GM04504 (cell line): Measurements from ENCODE around the gene CD109.
"Not testable (repeated sequence)": the region's sequence is repeated elsewhere in the genome, so short reads cannot be mapped to it uniquely, and the experiment has no call there.

Experiments used
- DNase-seq: peaks from one replicate; pipeline ENCODE4 v3.0.0-alpha.2; 2012; ENCODE audit warnings: low read depth

The CD109 gene

GRCh38 chr6:73695619-73696421 lies at the start of gene CD109:
CD109 (plus strand) TSS chr6:73696203; CDS start chr6:73696216, 13 bp downstream.
- DNase-seq = peak; percentile 64

- no peak for DNase-seq
Measured at GRCh38 chr6:73648166-73648565, 47.8 kb upstream of the CD109 start.

- no peak for DNase-seq
Measured at GRCh38 chr6:73649783-73650182, 46.2 kb upstream of the CD109 start.

GRCh38 chr6:73652637-73653570 lies 43.1 kb upstream of the CD109 start:
- no peak for DNase-seq

- DNase-seq = peak; percentile 86
Measured at GRCh38 chr6:73653571-73654424, 42.2 kb upstream of the CD109 start, which contains the start of gene SLC17A5. SLC17A5 (minus strand) TSS chr6:73653992; CDS start chr6:73653886, 106 bp downstream.

GRCh38 chr6:73655341-73655917 lies 40.6 kb upstream of the CD109 start:
- no peak for DNase-seq

- no peak for DNase-seq
Measured at GRCh38 chr6:73656531-73657145, 39.4 kb upstream of the CD109 start.

- DNase-seq = no peak
Measured at GRCh38 chr6:73657201-73657600, 38.8 kb upstream of the CD109 start.

- DNase-seq = no peak
Measured at GRCh38 chr6:73664701-73665100, 31.3 kb upstream of the CD109 start.

GRCh38 chr6:73665686-73666319 lies 30.2 kb upstream of the CD109 start:
- DNase-seq = no peak

- DNase-seq = no peak
Measured at GRCh38 chr6:73666393-73666792, 29.6 kb upstream of the CD109 start.

- no peak for DNase-seq
Measured at GRCh38 chr6:73667798-73668197, 28.2 kb upstream of the CD109 start.

GRCh38 chr6:73669005-73669404 lies 27.0 kb upstream of the CD109 start:
- no peak for DNase-seq

GRCh38 chr6:73671911-73672685 lies 23.9 kb upstream of the CD109 start:
- DNase-seq = no peak

- peak; percentile 68 for DNase-seq
Measured at GRCh38 chr6:73675466-73676098, 20.4 kb upstream of the CD109 start.

GRCh38 chr6:73679009-73679408 lies 17.0 kb upstream of the CD109 start:
- DNase-seq = no peak

- not testable (repeated sequence) for DNase-seq
Measured at GRCh38 chr6:73679846-73680245, 16.2 kb upstream of the CD109 start.

GRCh38 chr6:73680289-73680918 lies 15.6 kb upstream of the CD109 start:
- DNase-seq = no peak

- not testable (repeated sequence) for DNase-seq
Measured at GRCh38 chr6:73683574-73683973, 12.4 kb upstream of the CD109 start.
